ENCODE measurements around the gene MGST3.

- TF ChIP-seq TAF1 (IDR thresholded peaks at IDR 0.05; ENCODE audit: borderline replicate concordance, low read depth, low read length) = no peak
- TF ChIP-seq POLR2A (IDR thresholded peaks at IDR 0.05; ENCODE audit: low read depth, low read length) = no peak
These were observed 14.9 kb upstream of the MGST3 start for GRCh38 chr1:165616054-165616612.

All from GM12892 (cell line).